RWPE2 (cell line): ENCODE data around the gene MYBL2.

Experiments used
- ATAC-seq: fragments of 200-7000 bp; cut with Tn5 transposase; 3 replicates; pipeline ENCODE4 v1.9.1; 2021; ENCODE audit warnings: low read depth
- DNase-seq: peaks from one replicate; pipeline ENCODE4 v3.0.0-alpha.2; 2020; ENCODE audit warnings: low spot score
- H3K27ac ChIP-seq: fragments of 450-650 bp; 2 replicates; pipeline ENCODE4 v1.5.1; 2017; ENCODE audit warnings: mild to moderate bottlenecking; ENCODE audit not compliant: poor library complexity, severe bottlenecking
- H3K27me3 ChIP-seq: fragments of 250-450 bp; sonication (Bioruptor Pico); 2 replicates; pipeline ENCODE4 v1.5.1; 2021; ENCODE audit warnings: mild to moderate bottlenecking, moderate library complexity; ENCODE audit not compliant: insufficient read depth, poor library complexity, severe bottlenecking
- H3K36me3 ChIP-seq: fragments of 250-450 bp; sonication (Bioruptor Pico); 2 replicates; pipeline ENCODE4 v1.5.1; 2020; ENCODE audit warnings: low read depth, mild to moderate bottlenecking, moderate library complexity
- H3K4me1 ChIP-seq: fragments of 250-450 bp; sonication (Bioruptor Pico); 2 replicates; pipeline ENCODE4 v1.5.1; 2021; ENCODE audit warnings: mild to moderate bottlenecking, moderate library complexity; ENCODE audit not compliant: insufficient read depth, poor library complexity, severe bottlenecking
- H3K4me3 ChIP-seq: fragments of 250-450 bp; sonication (Bioruptor Pico); 2 replicates; pipeline ENCODE4 v1.5.1; 2021; ENCODE audit warnings: mild to moderate bottlenecking, moderate library complexity; ENCODE audit not compliant: severe bottlenecking
- H3K9me3 ChIP-seq: fragments of 250-450 bp; sonication (Bioruptor Pico); 2 replicates; pipeline ENCODE4 v1.5.1; 2021; ENCODE audit warnings: mild to moderate bottlenecking, moderate library complexity; ENCODE audit not compliant: severe bottlenecking
- CTCF ChIP-seq: fragments of 450-650 bp; IDR thresholded peaks from one replicate; pipeline ENCODE4 v1.5.1; 2017; ENCODE audit warnings: mild to moderate bottlenecking, moderate library complexity; ENCODE audit not compliant: poor library complexity, severe bottlenecking

Gene MYBL2

GRCh38 chr20:43702502-43702901, 35.6 kb downstream of the MYBL2 start:
- H3K4me3 ChIP-seq: no peak overlapping the region
- peaks cover 90% of the 10 kb centered on the region for H3K36me3 ChIP-seq
- H3K27me3 ChIP-seq: no peaks in the 10 kb centered on the region
- no peak overlapping the region for H3K27ac ChIP-seq
- no peaks in the 10 kb centered on the region for H3K9me3 ChIP-seq
- TF ChIP-seq CTCF: no peak
- no peak for DNase-seq
- no peaks in the 10 kb centered on the region for H3K4me1 ChIP-seq
- ATAC-seq: no peak

DNA sequence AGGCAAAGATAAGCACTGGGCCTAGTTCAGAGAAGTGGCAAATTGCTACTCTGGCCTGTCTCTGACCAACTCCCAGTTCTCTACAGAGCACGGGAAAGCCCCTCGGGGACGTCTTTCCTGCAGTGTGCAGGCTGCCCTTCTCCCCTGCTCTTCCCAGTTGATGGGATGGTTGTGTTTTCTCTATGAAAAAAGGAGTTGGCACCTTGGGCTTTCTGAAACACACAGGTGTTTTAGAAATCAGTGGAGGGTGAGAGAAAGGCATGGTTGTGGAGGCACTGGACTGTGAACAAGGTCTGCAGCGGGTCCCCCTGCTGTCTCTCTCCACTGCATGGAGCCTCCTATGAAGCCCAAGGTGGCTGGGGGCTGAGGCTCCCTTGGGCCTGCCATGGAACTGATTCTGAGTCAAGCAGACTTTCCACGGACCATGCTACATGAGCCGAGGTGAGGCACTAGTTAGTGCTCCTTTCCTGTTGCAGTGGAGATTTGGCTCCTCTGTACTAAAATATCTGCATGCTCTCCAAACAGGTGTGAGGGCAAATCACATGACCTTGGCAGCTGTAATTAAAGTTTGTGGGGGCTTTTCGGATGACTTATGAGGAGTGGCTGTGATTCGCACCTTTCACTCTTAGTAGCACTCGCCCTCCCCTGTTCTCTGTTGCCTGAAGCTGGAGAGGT, 43.6 kb downstream of the MYBL2 start:
- TF ChIP-seq CTCF: no peak
- Histone ChIP-seq H3K4me1 (no peaks in the 10 kb centered on the region), H3K27ac (no peak overlapping the region), H3K36me3 (peaks cover 96% of the 10 kb centered on the region), H3K27me3 (no peaks in the 10 kb centered on the region), H3K4me3 (no peak overlapping the region), H3K9me3 (no peaks in the 10 kb centered on the region)
- ATAC-seq: no peak
- DNase-seq: no peak

DNA sequence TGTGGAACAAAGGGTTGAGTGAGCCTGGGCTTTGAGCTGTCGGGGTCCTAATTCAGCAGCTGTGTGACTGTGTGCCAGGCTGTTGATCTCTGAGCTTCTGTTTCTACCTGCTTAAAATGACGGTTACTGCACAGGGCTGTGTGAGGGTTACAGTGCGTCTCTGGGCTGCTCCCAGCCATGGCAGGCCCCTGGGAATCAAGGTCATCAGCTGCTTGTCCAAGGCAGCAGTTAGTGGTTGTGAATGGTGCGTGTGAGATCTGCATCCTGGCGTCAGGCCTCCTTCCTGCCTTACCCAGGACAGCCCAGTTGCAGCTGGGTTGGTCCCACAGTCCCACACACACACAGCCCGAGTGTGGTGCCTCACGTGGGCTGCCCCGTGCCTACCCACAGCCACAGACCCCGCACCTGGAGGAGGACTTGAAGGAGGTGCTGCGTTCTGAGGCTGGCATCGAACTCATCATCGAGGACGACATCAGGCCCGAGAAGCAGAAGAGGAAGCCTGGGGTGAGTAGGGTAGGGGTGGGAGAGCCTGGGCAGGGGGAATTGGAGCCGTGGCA, 44.3 kb downstream of the MYBL2 start:
- H3K4me3 ChIP-seq: no peak overlapping the region
- no peaks in the 10 kb centered on the region for H3K27me3 ChIP-seq
- H3K27ac ChIP-seq: no peak overlapping the region
- no peak for ATAC-seq
- DNase-seq: no peak
- no peaks in the 10 kb centered on the region for H3K9me3 ChIP-seq
- TF ChIP-seq CTCF: no peak
- no peaks in the 10 kb centered on the region for H3K4me1 ChIP-seq
- H3K36me3 ChIP-seq: peaks cover 91% of the 10 kb centered on the region

DNA sequence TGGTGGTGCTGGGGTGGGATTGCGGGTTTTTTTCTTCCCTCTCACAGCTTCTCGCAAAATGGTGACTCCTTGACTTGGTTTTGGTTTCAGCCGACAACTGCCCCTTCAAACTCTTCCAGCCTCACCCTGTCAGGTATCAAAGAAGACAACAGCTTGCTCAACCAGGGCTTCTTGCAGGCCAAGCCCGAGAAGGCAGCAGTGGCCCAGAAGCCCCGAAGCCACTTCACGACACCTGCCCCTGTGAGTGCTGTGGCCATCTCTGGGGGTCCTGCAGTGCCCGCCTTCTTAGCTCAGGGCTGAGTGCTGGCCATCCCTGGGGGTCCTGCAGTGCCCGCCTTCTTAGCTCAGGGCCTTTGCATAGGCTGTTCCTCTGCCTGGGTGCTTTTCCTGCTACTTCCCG, 48.1 kb downstream of the MYBL2 start:
- Histone ChIP-seq H3K9me3 (no peaks in the 10 kb centered on the region), H3K36me3 (peaks cover 52% of the 10 kb centered on the region)

More for the DNA sequence above, 48.1 kb downstream of the MYBL2 start:
- DNase-seq (no peak), ATAC-seq (no peak)
- H3K27ac ChIP-seq: no peak overlapping the region
- no peak overlapping the region for H3K4me3 ChIP-seq
- TF ChIP-seq CTCF: no peak
- H3K27me3 ChIP-seq: no peaks in the 10 kb centered on the region
- H3K4me1 ChIP-seq: no peaks in the 10 kb centered on the region
